CD8-positive, alpha-beta memory T cell (primary cell): ENCODE data around the gene FCGR1A. TPM values are rescaled to one million over a fixed set of nuclear protein-coding genes. Genes with fewer than 3 reads are reported as not detected.
"Not testable (repeated sequence)": the region's sequence is repeated elsewhere in the genome, so short reads cannot be mapped to it uniquely, and the experiment has no call there.

ENCODE experiments used
- CTCF ChIA-PET: fragments of 350-600 bp; sonication (Branson Sonifier 250); formaldehyde crosslinking; loops from one replicate; lab custom pipeline; 2021; ENCODE audit warnings: antibody characterized with exemption; lab: Charles Lee
- POLR2A ChIA-PET: fragments of 350-600 bp; sonication (Branson Sonifier 250); formaldehyde crosslinking; loops from one replicate; lab custom pipeline; 2021; ENCODE audit warnings: antibody characterized with exemption; lab: Charles Lee
- DNase-seq, 5 donors: peaks; one replicate each; pipeline versions ENCODE4 v3.0.0 to v3.0.0-alpha.2; 2020 to 2022; ENCODE audit warnings: mixed read lengths in 1 of 5
- H3K27ac ChIP-seq: one replicate; pipeline ENCODE4 v1.7.0; 2013; ENCODE audit warnings: low read depth, mild to moderate bottlenecking, low read length, moderate library complexity
- H3K27me3 ChIP-seq: 2 replicates; pipeline ENCODE4 v1.7.0; 2013; ENCODE audit warnings: low read length, mild to moderate bottlenecking; ENCODE audit not compliant: insufficient read depth, poor library complexity, severe bottlenecking
- H3K36me3 ChIP-seq: 2 replicates; pipeline ENCODE4 v1.7.0; 2013; ENCODE audit warnings: mild to moderate bottlenecking, low read length, moderate library complexity; ENCODE audit not compliant: insufficient read depth
- H3K4me1 ChIP-seq: 2 replicates; pipeline ENCODE4 v1.7.0; 2013; ENCODE audit warnings: mild to moderate bottlenecking, low read length, moderate library complexity; ENCODE audit not compliant: insufficient read depth
- H3K4me3 ChIP-seq: 2 replicates; pipeline ENCODE4 v1.7.0; 2013; ENCODE audit warnings: mild to moderate bottlenecking, low read length
- H3K9me3 ChIP-seq: 2 replicates; pipeline ENCODE4 v1.7.0; 2013; ENCODE audit warnings: mild to moderate bottlenecking, low read length
- H3K27ac Mint-ChIP-seq, 8 donors: one replicate each; pipeline ENCODE4 v1.8.0; 2020 to 2021; ENCODE audit warnings: mixed read lengths in 8 of 8, mild to moderate bottlenecking in 6 of 8, inconsistent platforms in 3 of 8, moderate library complexity in 3 of 8
- H3K27me3 Mint-ChIP-seq, 2 donors: one replicate each; pipeline ENCODE4 v1.8.0; 2020 to 2021; ENCODE audit warnings: mixed read lengths in 2 of 2, mild to moderate bottlenecking in 1 of 2, moderate library complexity in 1 of 2
- H3K36me3 Mint-ChIP-seq, 3 donors: one replicate each; pipeline ENCODE4 v1.8.0; 2020 to 2021; ENCODE audit warnings: mixed read lengths in 3 of 3, inconsistent platforms in 1 of 3, mild to moderate bottlenecking in 1 of 3
- H3K4me1 Mint-ChIP-seq, 3 donors: one replicate each; pipeline ENCODE4 v1.8.0; 2020 to 2021; ENCODE audit warnings: mixed read lengths in 3 of 3, inconsistent platforms in 1 of 3, mild to moderate bottlenecking in 1 of 3
- H3K4me3 Mint-ChIP-seq, 7 donors: one replicate each; pipeline ENCODE4 v1.8.0; 2020 to 2021; ENCODE audit warnings: mixed read lengths in 7 of 7, mild to moderate bottlenecking in 6 of 7, moderate library complexity in 4 of 7, inconsistent platforms in 2 of 7
- H3K9me3 Mint-ChIP-seq, 5 donors: one replicate each; pipeline ENCODE4 v1.8.0; 2020 to 2022; ENCODE audit warnings: mixed read lengths in 5 of 5, mild to moderate bottlenecking in 3 of 5, moderate library complexity in 2 of 5, inconsistent platforms in 1 of 5
- polyA plus RNA-seq: library from polyadenylated mRNA; unstranded; fragments of 300-500 nt; fragmentation: Illumina TruSeq; gene quantifications from one replicate; pipeline ENCODE4 v1.2.3, GENCODE V29; 2021
- total RNA-seq, 2 experiments: library from RNA; stranded (reverse); gene quantifications; one replicate each; pipeline ENCODE4 v1.2.3, GENCODE V29; 2021

FCGR1A gene
- total and polyA plus RNA-seq, 3 experiments from 2014 or later: not detected

DNA sequence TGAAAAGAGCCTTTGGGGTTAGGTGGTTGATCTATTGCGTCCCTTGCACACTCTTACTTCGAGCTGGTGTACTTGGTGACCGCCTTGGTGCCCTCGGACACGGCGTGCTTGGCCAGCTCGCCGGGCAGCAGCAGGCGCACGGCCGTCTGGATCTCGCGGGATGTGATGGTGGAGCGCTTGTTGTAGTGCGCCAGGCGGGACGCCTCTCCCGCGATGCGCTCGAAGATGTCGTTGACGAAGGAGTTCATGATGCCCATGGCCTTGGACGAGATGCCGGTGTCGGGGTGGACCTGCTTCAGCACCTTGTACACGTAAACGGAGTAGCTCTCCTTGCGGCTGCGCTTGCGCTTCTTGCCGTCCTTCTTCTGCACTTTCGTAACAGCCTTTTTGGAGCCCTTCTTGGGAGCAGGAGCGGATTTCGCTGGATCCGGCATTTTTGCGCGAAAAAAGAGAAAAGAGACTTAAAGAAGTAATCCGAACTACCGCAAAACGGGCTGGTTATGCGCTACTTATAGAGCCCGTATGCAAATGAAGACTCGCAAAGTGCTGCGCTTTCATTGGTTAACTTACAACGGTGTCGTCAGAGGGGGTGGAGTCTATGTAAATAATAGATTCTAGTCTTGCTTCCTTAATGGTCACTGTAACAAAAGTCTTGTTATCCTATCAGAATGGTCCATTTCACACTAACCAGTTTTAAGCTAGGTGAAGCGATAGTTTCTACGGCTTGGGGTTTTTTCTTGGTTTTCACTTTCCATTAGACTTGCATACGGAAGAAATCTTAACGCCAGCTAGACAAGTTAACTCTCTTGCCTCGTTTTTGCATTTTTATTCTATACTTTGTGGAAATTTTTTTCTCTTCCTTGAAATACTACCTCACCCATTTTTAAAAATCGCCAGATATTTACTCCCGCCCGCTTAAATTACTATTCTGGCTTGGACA is 29.7 kb downstream of the FCGR1A start:
- peak overlapping the region; percentile 64 for H3K27ac ChIP-seq
- DNase-seq: peak; percentile 60 to 92 (median 90)
- Mint-ChIP-seq H3K27ac (peak overlapping the region; percentile 94 to 99 (median 98)), H3K4me1 (peaks cover 9 to 15% (median 13%) of the 10 kb centered on the region in 3 donors), H3K4me3 (peak overlapping the region; percentile 94 to 99 (median 97))
- ChIA-PET POLR2A (interaction anchor here (1.5 kb wide), 1 partner anchor 75 kb away, joined by 9 read pairs; a partner anchor contains a TSS), CTCF (interaction anchor here (1.3 kb wide), 1 partner anchor 75 kb away, joined by 3 read pairs; a partner anchor contains a TSS)
- peak overlapping the region; percentile 53 for H3K4me3 ChIP-seq
- H3K9me3 ChIP-seq, H3K4me1 ChIP-seq, H3K27me3 ChIP-seq, H3K9me3 Mint-ChIP-seq, H3K27me3 Mint-ChIP-seq, H3K36me3 Mint-ChIP-seq, H3K36me3 ChIP-seq: not testable (repeated sequence)

DNA sequence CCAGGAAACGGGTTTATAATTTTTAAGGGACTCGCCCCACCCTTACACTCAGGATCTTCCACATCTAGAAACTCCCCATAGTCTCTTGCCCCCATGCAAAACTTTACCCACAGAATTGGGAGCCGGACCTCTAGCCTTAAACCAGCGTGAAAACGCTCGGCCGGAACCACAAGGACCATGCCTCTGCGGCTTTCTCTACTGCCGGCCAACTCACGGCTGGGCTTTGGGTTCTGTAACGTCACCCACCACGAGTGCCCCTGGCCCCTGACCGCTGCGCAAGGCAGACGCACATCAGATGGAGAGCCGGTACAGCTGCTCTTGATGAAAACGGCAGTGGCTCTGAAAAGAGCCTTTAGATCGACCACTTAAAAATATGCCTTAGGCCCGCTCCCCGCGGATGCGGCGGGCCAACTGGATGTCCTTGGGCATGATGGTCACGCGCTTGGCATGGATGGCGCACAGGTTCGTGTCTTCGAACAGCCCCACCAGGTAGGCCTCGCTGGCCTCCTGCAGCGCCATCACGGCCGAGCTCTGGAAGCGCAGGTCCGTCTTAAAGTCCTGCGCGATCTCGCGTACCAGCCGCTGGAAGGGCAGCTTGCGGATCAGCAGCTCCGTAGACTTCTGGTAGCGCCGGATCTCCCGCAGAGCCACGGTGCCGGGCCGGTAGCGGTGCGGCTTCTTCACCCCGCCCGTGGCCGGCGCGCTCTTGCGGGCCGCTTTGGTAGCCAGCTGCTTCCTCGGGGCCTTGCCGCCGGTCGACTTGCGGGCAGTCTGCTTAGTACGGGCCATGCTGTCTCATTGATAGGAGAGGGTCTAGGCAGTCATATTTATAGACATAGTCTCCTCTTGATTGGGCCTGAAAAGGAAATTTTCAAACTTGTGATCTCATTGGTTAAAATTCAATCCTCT is 30.7 kb downstream of the FCGR1A start:
- Histone ChIP-seq H3K4me3 (peak overlapping the region; percentile 49), H3K27ac (peak overlapping the region; percentile 47)
- POLR2A ChIA-PET: interaction anchor here (1.5 kb wide), 1 partner anchor 74 kb away, joined by 9 read pairs; a partner anchor contains a TSS
- not testable (repeated sequence) for H3K9me3 ChIP-seq, H3K27me3 ChIP-seq, H3K36me3 ChIP-seq, H3K4me1 ChIP-seq, H3K36me3 Mint-ChIP-seq, H3K27me3 Mint-ChIP-seq, H3K9me3 Mint-ChIP-seq
- Mint-ChIP-seq H3K27ac (peak overlapping the region; percentile 81 to 99 (median 98)), H3K4me3 (peak overlapping the region; percentile 94 to 99 (median 97)), H3K4me1 (peaks cover 9 to 15% (median 13%) of the 10 kb centered on the region in 3 donors)
- CTCF ChIA-PET: interaction anchor here (1.3 kb wide), 1 partner anchor 74 kb away, joined by 3 read pairs; a partner anchor contains a TSS
- peak; percentile 56 to 81 (median 80) for DNase-seq

DNA sequence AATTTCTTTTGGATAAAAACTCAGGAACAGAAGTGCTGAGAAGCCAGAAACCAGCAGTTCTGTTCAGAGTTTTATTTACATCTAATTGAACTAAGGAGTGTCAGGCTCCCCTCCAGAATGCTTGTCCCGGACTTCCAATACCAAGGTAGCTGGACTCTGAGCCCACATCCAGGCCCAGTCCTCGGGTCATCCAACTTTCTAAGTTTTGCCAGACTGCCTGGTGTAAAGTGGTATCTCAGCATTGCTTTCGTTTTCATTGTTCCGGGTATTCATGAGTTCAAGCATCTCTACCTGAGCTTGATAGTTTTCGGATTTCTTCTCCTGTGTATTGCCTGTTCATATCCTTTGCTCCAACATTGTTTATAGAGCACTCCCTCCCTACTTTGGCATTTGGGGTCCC is 37.9 kb downstream of the FCGR1A start:
- H3K27me3 Mint-ChIP-seq, H3K9me3 ChIP-seq, H3K4me1 Mint-ChIP-seq, H3K36me3 ChIP-seq, H3K4me1 ChIP-seq, H3K4me3 Mint-ChIP-seq, CTCF ChIA-PET, POLR2A ChIA-PET, H3K4me3 ChIP-seq, DNase-seq, H3K27ac Mint-ChIP-seq, H3K27ac ChIP-seq, H3K9me3 Mint-ChIP-seq, H3K27me3 ChIP-seq, H3K36me3 Mint-ChIP-seq: not testable (repeated sequence)

DNA sequence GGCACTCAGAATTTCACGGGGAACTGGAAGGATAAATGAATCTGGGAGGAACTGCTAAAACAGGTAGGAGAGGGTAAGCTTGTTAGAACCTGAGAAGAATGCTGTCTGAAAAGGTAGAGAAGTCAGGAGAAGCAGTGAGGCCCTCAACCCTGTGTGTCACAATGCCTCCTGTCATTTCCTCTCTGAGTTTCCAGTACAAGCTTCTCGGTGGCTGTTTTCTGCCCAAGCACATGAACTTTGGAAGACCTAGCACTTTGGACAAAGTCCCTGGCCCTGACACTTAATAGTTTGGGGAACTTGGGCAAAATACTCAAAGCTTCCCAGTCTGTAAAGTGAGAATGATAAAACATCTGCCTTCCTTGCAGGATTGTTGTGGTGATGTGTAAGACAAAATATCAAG is 44.1 kb downstream of the FCGR1A start:
- H3K4me1 ChIP-seq, DNase-seq, H3K36me3 Mint-ChIP-seq, H3K27ac ChIP-seq, CTCF ChIA-PET, H3K9me3 Mint-ChIP-seq, H3K27me3 Mint-ChIP-seq, H3K9me3 ChIP-seq, H3K4me1 Mint-ChIP-seq, POLR2A ChIA-PET, H3K4me3 ChIP-seq, H3K27ac Mint-ChIP-seq, H3K4me3 Mint-ChIP-seq, H3K27me3 ChIP-seq, H3K36me3 ChIP-seq: not testable (repeated sequence)

DNA sequence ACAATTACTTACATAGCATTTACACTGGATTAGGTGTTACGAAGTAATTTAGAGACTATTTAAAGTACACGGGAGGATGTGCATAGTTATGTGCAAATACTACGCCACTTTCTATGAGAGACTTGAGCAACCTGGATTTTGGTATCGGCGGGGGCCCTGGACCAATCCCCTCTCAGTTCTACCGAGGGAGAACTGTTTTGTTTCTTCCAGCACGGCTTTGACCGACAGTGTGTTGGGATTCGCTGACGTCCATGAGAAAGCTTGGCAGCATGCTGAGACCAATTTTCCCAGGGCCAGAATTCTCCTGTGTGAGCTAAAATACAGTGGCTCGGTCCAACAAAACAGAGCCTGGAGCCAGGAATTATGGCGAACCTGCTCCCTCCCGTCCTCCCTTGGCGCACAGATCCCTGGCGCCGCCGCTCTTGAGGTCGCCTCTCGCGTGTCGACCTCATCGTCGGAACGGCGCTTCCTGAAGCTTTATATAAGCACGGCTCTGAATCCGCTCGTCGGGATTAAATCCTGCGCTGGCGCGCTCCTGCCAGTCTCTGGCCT is 49.3 kb downstream of the FCGR1A start:
- H3K27ac Mint-ChIP-seq, DNase-seq, CTCF ChIA-PET, H3K27ac ChIP-seq, H3K4me3 ChIP-seq, H3K27me3 Mint-ChIP-seq, H3K27me3 ChIP-seq, H3K36me3 ChIP-seq, H3K36me3 Mint-ChIP-seq, H3K9me3 ChIP-seq, H3K4me1 ChIP-seq, H3K4me1 Mint-ChIP-seq, POLR2A ChIA-PET, H3K4me3 Mint-ChIP-seq, H3K9me3 Mint-ChIP-seq: not testable (repeated sequence)

DNA sequence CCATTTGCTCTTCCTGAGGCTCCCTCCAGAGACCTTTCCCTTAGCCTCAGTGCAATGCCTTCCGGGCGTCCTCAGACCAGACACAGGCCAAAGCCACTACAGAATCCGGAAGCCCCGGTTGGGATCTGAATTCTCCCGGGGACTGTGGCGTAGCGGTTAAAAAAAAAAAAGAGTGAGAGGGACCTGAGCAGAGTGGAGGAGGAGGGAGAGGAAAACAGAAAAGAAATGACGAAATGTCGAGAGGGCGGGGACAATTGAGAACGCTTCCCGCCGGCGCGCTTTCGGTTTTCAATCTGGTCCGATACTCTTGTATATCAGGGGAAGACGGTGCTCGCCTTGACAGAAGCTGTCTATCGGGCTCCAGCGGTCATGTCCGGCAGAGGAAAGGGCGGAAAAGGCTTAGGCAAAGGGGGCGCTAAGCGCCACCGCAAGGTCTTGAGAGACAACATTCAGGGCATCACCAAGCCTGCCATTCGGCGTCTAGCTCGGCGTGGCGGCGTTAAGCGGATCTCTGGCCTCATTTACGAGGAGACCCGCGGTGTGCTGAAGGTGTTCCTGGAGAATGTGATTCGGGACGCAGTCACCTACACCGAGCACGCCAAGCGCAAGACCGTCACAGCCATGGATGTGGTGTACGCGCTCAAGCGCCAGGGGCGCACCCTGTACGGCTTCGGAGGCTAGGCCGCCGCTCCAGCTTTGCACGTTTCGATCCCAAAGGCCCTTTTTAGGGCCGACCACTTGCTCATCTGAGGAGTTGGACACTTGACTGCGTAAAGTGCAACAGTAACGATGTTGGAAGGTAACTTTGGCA is 50.0 kb downstream of the FCGR1A start:
- H3K27ac Mint-ChIP-seq, H3K27me3 ChIP-seq, H3K4me3 ChIP-seq, POLR2A ChIA-PET, H3K9me3 Mint-ChIP-seq, H3K27me3 Mint-ChIP-seq, H3K4me1 Mint-ChIP-seq, CTCF ChIA-PET, H3K27ac ChIP-seq, H3K4me1 ChIP-seq, H3K36me3 Mint-ChIP-seq, H3K36me3 ChIP-seq, H3K4me3 Mint-ChIP-seq, H3K9me3 ChIP-seq, DNase-seq: not testable (repeated sequence)

DNA sequence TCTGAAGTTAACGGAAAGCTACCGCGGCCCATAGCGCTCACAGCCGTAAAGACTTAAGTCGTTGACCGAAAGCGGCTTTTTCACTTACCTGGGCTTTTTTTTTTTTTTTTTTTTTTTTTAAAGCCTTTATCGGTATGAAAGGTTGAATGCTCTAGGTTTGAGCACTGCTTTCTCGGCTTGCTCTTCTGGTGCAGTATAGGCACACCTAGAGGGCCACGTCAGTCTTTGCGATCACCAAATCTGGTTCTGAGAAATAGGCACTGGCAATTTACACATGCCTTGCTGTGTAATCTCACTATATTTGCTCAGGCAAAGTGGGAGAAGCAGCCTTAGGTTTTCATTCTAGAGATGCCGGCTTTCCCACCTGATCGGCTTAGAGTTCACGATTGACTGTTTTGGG is 50.6 kb downstream of the FCGR1A start:
- POLR2A ChIA-PET, H3K27me3 Mint-ChIP-seq, H3K4me1 Mint-ChIP-seq, H3K27me3 ChIP-seq, H3K4me3 Mint-ChIP-seq, H3K4me1 ChIP-seq, H3K36me3 ChIP-seq, DNase-seq, H3K27ac ChIP-seq, H3K27ac Mint-ChIP-seq, H3K9me3 ChIP-seq, H3K9me3 Mint-ChIP-seq, H3K36me3 Mint-ChIP-seq, CTCF ChIA-PET, H3K4me3 ChIP-seq: not testable (repeated sequence)
